CD4-positive, alpha-beta T cell treated with Interleukin-2 at 100 ng/mL for 4 hours (primary cell): ENCODE measurements around the gene S100P.

Experiments used
- DNase-seq: peaks from one replicate; pipeline ENCODE4 v3.0.0-alpha.2; 2020; ENCODE audit warnings: low spot score

The S100P gene

GRCh38 chr4:6673191-6673659 is 20.5 kb upstream of the S100P start:
- peak; percentile 59 for DNase-seq

GRCh38 chr4:6673660-6674499 is 19.8 kb upstream of the S100P start:
- DNase-seq: peak; percentile 93

GRCh38 chr4:6674500-6675149 is 19.1 kb upstream of the S100P start:
- peak; percentile 83 for DNase-seq

- no peak for DNase-seq
Observed at GRCh38 chr4:6676722-6677558, 16.7 kb upstream of the S100P start.

- no peak for DNase-seq
Observed at GRCh38 chr4:6680372-6681034, 13.2 kb upstream of the S100P start.

- no peak for DNase-seq
Observed at GRCh38 chr4:6681191-6681590, 12.5 kb upstream of the S100P start.

- no peak for DNase-seq
Observed at GRCh38 chr4:6682862-6683590, 10.7 kb upstream of the S100P start.

GRCh38 chr4:6684656-6685055 is 9.0 kb upstream of the S100P start:
- no peak for DNase-seq

- DNase-seq: no peak
Observed at GRCh38 chr4:6686104-6686787, 7.4 kb upstream of the S100P start.

- no peak for DNase-seq
Observed at GRCh38 chr4:6687947-6688878, 5.5 kb upstream of the S100P start.

GRCh38 chr4:6688879-6689505 is 4.7 kb upstream of the S100P start:
- peak; percentile 83 for DNase-seq

- no peak for DNase-seq
Observed at GRCh38 chr4:6689506-6689960, 4.1 kb upstream of the S100P start.

GRCh38 chr4:6692379-6692778 is 1.3 kb upstream of the S100P start:
- no peak for DNase-seq

- no peak for DNase-seq
Observed at GRCh38 chr4:6692806-6693205, 872 bp upstream of the S100P start.

GRCh38 chr4:6694177-6694901 is 661 bp downstream of the S100P start:
- DNase-seq: no peak

- peak; percentile 77 for DNase-seq
Observed at GRCh38 chr4:6695660-6696610, 2.3 kb downstream of the S100P start.

- DNase-seq: no peak
Observed at GRCh38 chr4:6696611-6697010, 2.9 kb downstream of the S100P start.
